Measurements from ENCODE around the gene APOOL.
"Not testable (repeated sequence)": the region's sequence is repeated elsewhere in the genome, so short reads cannot be mapped to it uniquely, and the experiment has no call there.

Gene APOOL

GRCh38 chrX:85003655-85004244, at the start of gene APOOL:
TSS of gene APOOL (plus strand) at chrX:85003877. CDS start at chrX:85003913, 36 bp downstream.
- ChIA-PET POLR2A (ENCODE audit: low non-redundant PET) (no interaction called here), CTCF (no interaction called here)
- no peak for TF ChIP-seq CTCF (conservative IDR thresholded peaks at IDR 0.05; ENCODE audit: low read depth)
- DNase-seq (ENCODE audit: low spot score), result peak; percentile 70
- peak within 1 kb of the TSS; percentile 60 for H3K27ac ChIP-seq

GRCh38 chrX:84956304-84956703, 47.4 kb upstream of the APOOL start:
- H3K27ac ChIP-seq, result no peak overlapping the region
- DNase-seq (ENCODE audit: low spot score), result no peak
- POLR2A ChIA-PET (ENCODE audit: low non-redundant PET), result no interaction called here
- no peak for TF ChIP-seq CTCF (conservative IDR thresholded peaks at IDR 0.05; ENCODE audit: low read depth)
- CTCF ChIA-PET, result no interaction called here

- no peak overlapping the region for H3K27ac ChIP-seq
- DNase-seq (ENCODE audit: low spot score), result no peak
- ChIA-PET CTCF (no interaction called here), POLR2A (ENCODE audit: low non-redundant PET) (no interaction called here)
- no peak for TF ChIP-seq CTCF (conservative IDR thresholded peaks at IDR 0.05; ENCODE audit: low read depth)
Observed at GRCh38 chrX:84974803-84975202, 28.9 kb upstream of the APOOL start.

- H3K27ac ChIP-seq; POLR2A ChIA-PET (ENCODE audit: low non-redundant PET); CTCF ChIA-PET; DNase-seq (ENCODE audit: low spot score): not testable (repeated sequence)
Observed at GRCh38 chrX:84991739-84992138, 11.9 kb upstream of the APOOL start.

GRCh38 chrX:84993150-84993549, 10.5 kb upstream of the APOOL start:
- no peak overlapping the region for H3K27ac ChIP-seq
- DNase-seq (ENCODE audit: low spot score), result no peak
- POLR2A ChIA-PET (ENCODE audit: low non-redundant PET), result no interaction called here
- CTCF ChIA-PET, result no interaction called here
- TF ChIP-seq CTCF (conservative IDR thresholded peaks at IDR 0.05; ENCODE audit: low read depth), result no peak

GRCh38 chrX:85001344-85001743, 2.3 kb upstream of the APOOL start:
- ChIA-PET POLR2A (ENCODE audit: low non-redundant PET) (no interaction called here), CTCF (no interaction called here)
- no peak overlapping the region for H3K27ac ChIP-seq
- no peak for TF ChIP-seq CTCF (conservative IDR thresholded peaks at IDR 0.05; ENCODE audit: low read depth)
- DNase-seq (ENCODE audit: low spot score), result no peak

GRCh38 chrX:85004255-85004654, 578 bp downstream of the APOOL start:
- ChIA-PET CTCF (no interaction called here), POLR2A (ENCODE audit: low non-redundant PET) (no interaction called here)
- no peak for TF ChIP-seq CTCF (conservative IDR thresholded peaks at IDR 0.05; ENCODE audit: low read depth)
- peak; percentile 1 for DNase-seq (ENCODE audit: low spot score)
- H3K27ac ChIP-seq, result peak overlapping the region; percentile 60

All from RWPE1 (cell line).